HepG2 (cell line): ENCODE results near the gene SLAMF8.

Source experiments
- BRCA1 ChIP-seq: sonication (generic); formaldehyde crosslinking; IDR thresholded peaks from 2 replicates; pipeline ENCODE4 v1.4.0; 2020; ENCODE audit warnings: missing genetic modification reagents
- DR1 ChIP-seq: sonication (generic); formaldehyde crosslinking; IDR thresholded peaks from 2 replicates; pipeline ENCODE4 v1.8.0; 2021; ENCODE audit warnings: mild to moderate bottlenecking, missing genetic modification reagents, inconsistent platforms
- GABPB1 ChIP-seq: IDR thresholded peaks from 2 replicates; pipeline ENCODE4 v1.6.1; 2016; ENCODE audit warnings: mild to moderate bottlenecking, missing genetic modification reagents, moderate library complexity, missing compliant biosample characterization
- POLR2A ChIP-seq, 2 experiments: IDR thresholded peaks; 2 replicates each; pipeline ENCODE4 v1.6.1; 2011; ENCODE audit warnings: low read depth in 2 of 2, low read length in 2 of 2, mild to moderate bottlenecking in 1 of 2, moderate library complexity in 1 of 2; ENCODE audit not compliant: insufficient read depth in 1 of 2
- TAF1 ChIP-seq: sonication (generic); formaldehyde crosslinking; IDR thresholded peaks from 2 replicates; pipeline ENCODE4 v1.4.0; 2020; ENCODE audit warnings: missing genetic modification reagents
- ZNF382 ChIP-seq: sonication (generic); formaldehyde crosslinking; IDR thresholded peaks from 2 replicates; pipeline ENCODE4 v1.5.0; 2020; ENCODE audit warnings: missing genetic modification reagents, mild to moderate bottlenecking, borderline replicate concordance
- TF ChIP-seq, protein P1 (sequence below): sonication (generic); formaldehyde crosslinking; conservative IDR thresholded peaks from 2 replicates; pipeline ENCODE4 v1.4.0; 2020; ENCODE audit warnings: missing genetic modification reagents

DNA sequence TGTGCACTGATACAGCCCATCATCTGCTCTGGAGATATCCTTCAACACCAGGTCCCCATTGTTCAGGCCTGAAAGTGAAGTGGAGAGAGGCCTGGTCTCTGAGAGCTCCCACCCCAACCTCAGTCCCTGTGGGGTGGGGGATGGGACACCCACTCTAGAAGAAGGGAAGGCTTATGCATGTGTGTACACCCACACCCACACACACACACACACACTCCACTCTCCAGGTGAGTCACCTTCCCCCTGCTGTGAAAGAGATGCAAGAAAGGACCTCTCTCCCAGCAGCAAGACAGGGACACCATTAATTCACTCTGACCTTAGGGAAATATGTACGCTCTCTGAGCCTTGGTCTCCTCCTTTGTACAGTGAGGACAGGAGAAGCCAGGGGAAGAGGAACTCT, 29.9 kb downstream of the SLAMF8 start:
- TF ChIP-seq POLR2A (IDR thresholded peaks at IDR 0.05; ENCODE audit: insufficient read depth in 1 of 2, low read depth in 2 of 2, low read length in 2 of 2): no peak
- TF ChIP-seq TAF1 (CRISPR knock-in tag): no peak
- TF ChIP-seq BRCA1 (CRISPR knock-in tag): no peak
- no peak for TF ChIP-seq GABPB1 (CRISPR knock-in tag)
- TF ChIP-seq DR1 (CRISPR knock-in tag): no peak
- TF ChIP-seq ZNF382 (CRISPR knock-in tag): no peak
- TF ChIP-seq, protein P1, sequence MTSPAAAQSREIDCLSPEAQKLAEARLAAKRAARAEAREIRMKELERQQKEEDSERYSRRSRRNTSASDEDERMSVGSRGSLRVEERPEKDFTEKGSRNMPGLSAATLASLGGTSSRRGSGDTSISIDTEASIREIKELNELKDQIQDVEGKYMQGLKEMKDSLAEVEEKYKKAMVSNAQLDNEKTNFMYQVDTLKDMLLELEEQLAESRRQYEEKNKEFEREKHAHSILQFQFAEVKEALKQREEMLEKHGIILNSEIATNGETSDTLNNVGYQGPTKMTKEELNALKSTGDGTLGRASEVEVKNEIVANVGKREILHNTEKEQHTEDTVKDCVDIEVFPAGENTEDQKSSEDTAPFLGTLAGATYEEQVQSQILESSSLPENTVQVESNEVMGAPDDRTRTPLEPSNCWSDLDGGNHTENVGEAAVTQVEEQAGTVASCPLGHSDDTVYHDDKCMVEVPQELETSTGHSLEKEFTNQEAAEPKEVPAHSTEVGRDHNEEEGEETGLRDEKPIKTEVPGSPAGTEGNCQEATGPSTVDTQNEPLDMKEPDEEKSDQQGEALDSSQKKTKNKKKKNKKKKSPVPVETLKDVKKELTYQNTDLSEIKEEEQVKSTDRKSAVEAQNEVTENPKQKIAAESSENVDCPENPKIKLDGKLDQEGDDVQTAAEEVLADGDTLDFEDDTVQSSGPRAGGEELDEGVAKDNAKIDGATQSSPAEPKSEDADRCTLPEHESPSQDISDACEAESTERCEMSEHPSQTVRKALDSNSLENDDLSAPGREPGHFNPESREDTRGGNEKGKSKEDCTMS (CRISPR knock-in tag): no peak
